BE2C (cell line): Measurements from ENCODE around the gene AIP.

ENCODE experiments used
- DNase-seq: peaks from one replicate; pipeline ENCODE4 v3.0.0-alpha.2; 2020
- H3K27me3 ChIP-seq: fragments of 250-450 bp; sonication (Bioruptor Pico); 2 replicates; pipeline ENCODE4 v1.5.1; 2020; ENCODE audit warnings: mild to moderate bottlenecking
- H3K36me3 ChIP-seq: fragments of 250-450 bp; sonication (Bioruptor Pico); 2 replicates; pipeline ENCODE4 v1.5.1; 2020; ENCODE audit warnings: mild to moderate bottlenecking
- H3K4me1 ChIP-seq: fragments of 250-450 bp; sonication (Bioruptor Pico); 2 replicates; pipeline ENCODE4 v1.5.1; 2020
- H3K4me3 ChIP-seq: 2 replicates; pipeline ENCODE4 v1.5.1; 2011; ENCODE audit warnings: low read depth, low read length
- H3K9me3 ChIP-seq: fragments of 250-450 bp; sonication (Bioruptor Pico); 2 replicates; pipeline ENCODE4 v1.5.1; 2020
- TF ChIP-seq, protein P1 (sequence below): IDR thresholded peaks from 2 replicates; pipeline ENCODE4 v1.5.1; 2012; ENCODE audit warnings: mild to moderate bottlenecking, low read depth, low read length

The AIP gene

DNA sequence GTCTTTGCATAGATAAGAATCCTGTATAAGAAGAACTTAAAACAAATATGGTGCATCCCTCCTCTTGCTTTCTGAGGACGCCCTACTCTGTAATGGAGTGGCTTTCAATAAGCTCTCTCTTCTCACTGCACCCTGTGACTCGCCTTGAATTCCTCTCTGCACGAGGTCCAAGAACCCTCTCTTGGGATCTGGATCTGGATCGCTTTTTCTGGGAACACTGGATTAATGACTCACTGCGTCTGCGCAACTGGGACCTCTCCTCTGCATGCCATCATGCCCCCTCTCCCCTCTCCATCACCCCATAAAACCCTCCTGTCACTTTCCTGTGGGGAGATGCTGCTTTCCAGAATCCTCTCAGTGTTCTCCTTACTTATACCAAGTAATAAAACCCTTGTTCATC is 55.5 kb downstream of the AIP start:
- no peaks in the 10 kb centered on the region for H3K27me3 ChIP-seq
- TF ChIP-seq, protein P1, sequence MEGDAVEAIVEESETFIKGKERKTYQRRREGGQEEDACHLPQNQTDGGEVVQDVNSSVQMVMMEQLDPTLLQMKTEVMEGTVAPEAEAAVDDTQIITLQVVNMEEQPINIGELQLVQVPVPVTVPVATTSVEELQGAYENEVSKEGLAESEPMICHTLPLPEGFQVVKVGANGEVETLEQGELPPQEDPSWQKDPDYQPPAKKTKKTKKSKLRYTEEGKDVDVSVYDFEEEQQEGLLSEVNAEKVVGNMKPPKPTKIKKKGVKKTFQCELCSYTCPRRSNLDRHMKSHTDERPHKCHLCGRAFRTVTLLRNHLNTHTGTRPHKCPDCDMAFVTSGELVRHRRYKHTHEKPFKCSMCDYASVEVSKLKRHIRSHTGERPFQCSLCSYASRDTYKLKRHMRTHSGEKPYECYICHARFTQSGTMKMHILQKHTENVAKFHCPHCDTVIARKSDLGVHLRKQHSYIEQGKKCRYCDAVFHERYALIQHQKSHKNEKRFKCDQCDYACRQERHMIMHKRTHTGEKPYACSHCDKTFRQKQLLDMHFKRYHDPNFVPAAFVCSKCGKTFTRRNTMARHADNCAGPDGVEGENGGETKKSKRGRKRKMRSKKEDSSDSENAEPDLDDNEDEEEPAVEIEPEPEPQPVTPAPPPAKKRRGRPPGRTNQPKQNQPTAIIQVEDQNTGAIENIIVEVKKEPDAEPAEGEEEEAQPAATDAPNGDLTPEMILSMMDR = no peak

DNA sequence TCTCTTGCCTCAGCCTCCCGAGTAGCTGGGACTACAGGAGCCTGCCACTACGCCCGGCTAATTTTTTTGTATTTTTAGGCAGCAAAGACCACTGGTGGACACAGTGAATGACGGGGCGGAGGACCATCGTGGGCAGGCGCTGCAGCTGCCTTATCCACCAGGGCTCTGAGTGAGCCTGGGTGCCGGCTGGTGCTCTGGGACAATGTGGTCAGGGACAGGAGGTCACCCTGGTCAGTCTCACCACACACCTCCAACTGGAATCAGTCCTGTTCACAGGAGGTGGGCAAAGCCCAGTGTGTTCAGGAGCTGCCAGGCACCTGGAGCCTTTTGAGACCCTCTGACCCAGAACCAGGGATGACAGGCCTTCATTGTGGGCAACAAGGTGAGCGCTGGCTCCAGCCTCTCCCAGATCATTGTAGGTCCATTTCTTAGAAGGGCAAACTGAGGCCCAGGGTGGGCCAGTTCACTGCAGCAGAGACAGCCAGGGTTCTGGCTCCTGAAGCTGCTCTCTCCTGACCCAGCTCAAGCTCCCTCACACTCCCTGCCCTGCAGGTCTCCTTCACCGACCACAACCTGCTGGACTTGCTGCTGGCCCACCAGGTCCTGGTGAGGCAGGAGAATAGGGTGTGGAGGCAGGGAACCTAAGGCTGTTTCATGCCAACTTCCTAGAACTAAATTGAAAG is 56.1 kb downstream of the AIP start:
- no peaks in the 10 kb centered on the region for H3K27me3 ChIP-seq
- H3K9me3 ChIP-seq = no peaks in the 10 kb centered on the region; the same call in 1 of the 2 replicates
- no peak for DNase-seq
- H3K36me3 ChIP-seq = no peaks in the 10 kb centered on the region
- H3K4me3 ChIP-seq = no peak overlapping the region
- TF ChIP-seq, protein P1 = no peak
- H3K4me1 ChIP-seq = no peaks in the 10 kb centered on the region

More for the DNA sequence above, 55.5 kb downstream of the AIP start:
- DNase-seq = no peak
- Histone ChIP-seq H3K4me3 (no peak overlapping the region), H3K4me1 (no peaks in the 10 kb centered on the region), H3K36me3 (no peaks in the 10 kb centered on the region), H3K9me3 (no peaks in the 10 kb centered on the region; the same call in 1 of the 2 replicates)

DNA sequence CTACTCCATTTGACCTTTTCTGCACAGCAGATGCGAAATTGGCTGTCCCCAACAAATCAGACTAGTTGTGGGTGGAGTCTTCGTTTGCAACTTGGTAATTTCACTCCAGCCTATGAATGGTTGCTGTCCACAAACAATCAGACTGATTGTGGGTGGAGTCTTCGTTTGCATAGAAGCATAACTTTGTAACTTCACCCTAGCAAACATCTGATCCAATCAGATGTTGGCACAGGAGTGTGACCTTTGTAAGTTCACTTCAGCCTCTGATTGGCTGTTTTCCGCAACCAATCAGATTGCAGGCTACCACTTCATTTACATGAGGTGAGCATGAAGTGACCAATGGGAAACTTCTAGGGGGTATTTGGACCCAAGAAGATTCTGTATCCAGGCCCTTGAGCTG is 56.7 kb downstream of the AIP start:
- H3K27me3 ChIP-seq = no peaks in the 10 kb centered on the region
- H3K36me3 ChIP-seq = no peaks in the 10 kb centered on the region
- no peak for DNase-seq
- TF ChIP-seq, protein P1 = no peak
- no peaks in the 10 kb centered on the region; the same call in 1 of the 2 replicates for H3K9me3 ChIP-seq
- H3K4me1 ChIP-seq = no peaks in the 10 kb centered on the region
- no peak overlapping the region for H3K4me3 ChIP-seq
